T-helper 1 cell treated with Interleukin-12 subunit alpha and Interleukin-12 subunit beta and Interleukin-4 antibody, amounts not matched to agents 30 μg/mL and 1 μg/mL, for 36 hours (primary cell): ENCODE measurements around the gene SIGLEC7.
"Not testable (repeated sequence)": the region's sequence is repeated elsewhere in the genome, so short reads cannot be mapped to it uniquely, and the experiment has no call there.

Source experiments
- H3K27ac Mint-ChIP-seq: one replicate; pipeline ENCODE4 v1.8.0; 2021; ENCODE audit warnings: mild to moderate bottlenecking, mixed read lengths
- H3K27me3 Mint-ChIP-seq: one replicate; pipeline ENCODE4 v1.8.0; 2021; ENCODE audit warnings: low read depth, mixed read lengths
- H3K36me3 Mint-ChIP-seq: one replicate; pipeline ENCODE4 v1.8.0; 2021; ENCODE audit warnings: low read depth, mixed read lengths
- H3K4me1 Mint-ChIP-seq: one replicate; pipeline ENCODE4 v1.8.0; 2021; ENCODE audit warnings: low read depth, mixed read lengths
- H3K4me3 Mint-ChIP-seq: one replicate; pipeline ENCODE4 v1.8.0; 2021; ENCODE audit warnings: mild to moderate bottlenecking, moderate library complexity, mixed read lengths
- H3K9me3 Mint-ChIP-seq: one replicate; pipeline ENCODE4 v1.8.0; 2021; ENCODE audit warnings: mixed read lengths

SIGLEC7 gene

GRCh38 chr19:51139299-51140014, 2.6 kb upstream of the SIGLEC7 start:
- H3K27me3 Mint-ChIP-seq = peaks cover 29% of the 10 kb centered on the region
- H3K27ac Mint-ChIP-seq = no peak overlapping the region
- peaks cover 4% of the 10 kb centered on the region for H3K9me3 Mint-ChIP-seq
- H3K4me1 Mint-ChIP-seq = peaks cover 8% of the 10 kb centered on the region
- no peak overlapping the region for H3K4me3 Mint-ChIP-seq
- no peaks in the 10 kb centered on the region for H3K36me3 Mint-ChIP-seq

- Mint-ChIP-seq H3K36me3 (no peaks in the 10 kb centered on the region), H3K4me1 (peaks cover 8% of the 10 kb centered on the region), H3K4me3 (no peak overlapping the region), H3K27ac (no peak overlapping the region), H3K27me3 (peaks cover 21% of the 10 kb centered on the region), H3K9me3 (peaks cover under 1% of the 10 kb centered on the region)
These were observed 1.7 kb upstream of the SIGLEC7 start for GRCh38 chr19:51140441-51140840.

GRCh38 chr19:51141181-51141580, 920 bp upstream of the SIGLEC7 start:
- no peak overlapping the region for H3K4me3 Mint-ChIP-seq
- H3K9me3 Mint-ChIP-seq = no peaks in the 10 kb centered on the region

GRCh38 chr19:51142809-51143475, 841 bp downstream of the SIGLEC7 start:
- H3K4me3 Mint-ChIP-seq, H3K36me3 Mint-ChIP-seq, H3K4me1 Mint-ChIP-seq, H3K9me3 Mint-ChIP-seq, H3K27ac Mint-ChIP-seq: not testable (repeated sequence)
- H3K27me3 Mint-ChIP-seq = peaks cover 14% of the 10 kb centered on the region

More at GRCh38 chr19:51141181-51141580, 920 bp upstream of the SIGLEC7 start:
- Mint-ChIP-seq H3K36me3 (no peaks in the 10 kb centered on the region), H3K4me1 (peaks cover 8% of the 10 kb centered on the region), H3K27ac (no peak overlapping the region), H3K27me3 (peaks cover 17% of the 10 kb centered on the region)

- no peaks in the 10 kb centered on the region for H3K36me3 Mint-ChIP-seq
- H3K27ac Mint-ChIP-seq = no peak overlapping the region
- H3K4me3 Mint-ChIP-seq = no peak overlapping the region
- no peaks in the 10 kb centered on the region for H3K4me1 Mint-ChIP-seq
- no peaks in the 10 kb centered on the region for H3K9me3 Mint-ChIP-seq
- peaks cover 14% of the 10 kb centered on the region for H3K27me3 Mint-ChIP-seq
These were observed 1.4 kb downstream of the SIGLEC7 start for GRCh38 chr19:51143486-51143885.

- H3K27ac Mint-ChIP-seq = no peak overlapping the region
- no peaks in the 10 kb centered on the region for H3K36me3 Mint-ChIP-seq
- H3K4me1 Mint-ChIP-seq = no peaks in the 10 kb centered on the region
- no peak overlapping the region for H3K4me3 Mint-ChIP-seq
- H3K9me3 Mint-ChIP-seq = no peaks in the 10 kb centered on the region
- H3K27me3 Mint-ChIP-seq = peaks cover 19% of the 10 kb centered on the region
These were observed 2.5 kb downstream of the SIGLEC7 start for GRCh38 chr19:51144482-51145045.

- H3K4me1 Mint-ChIP-seq = no peaks in the 10 kb centered on the region
These were observed 3.9 kb downstream of the SIGLEC7 start for GRCh38 chr19:51145916-51146493.

GRCh38 chr19:51146751-51147150, 4.7 kb downstream of the SIGLEC7 start:
- peaks cover 25% of the 10 kb centered on the region for H3K27me3 Mint-ChIP-seq
- no peaks in the 10 kb centered on the region for H3K4me1 Mint-ChIP-seq
- H3K27ac Mint-ChIP-seq = no peak overlapping the region
- H3K4me3 Mint-ChIP-seq = no peak overlapping the region
- peaks cover 6% of the 10 kb centered on the region for H3K9me3 Mint-ChIP-seq
- no peaks in the 10 kb centered on the region for H3K36me3 Mint-ChIP-seq

More at GRCh38 chr19:51145916-51146493, 3.9 kb downstream of the SIGLEC7 start:
- H3K4me3 Mint-ChIP-seq = no peak overlapping the region
- peaks cover 4% of the 10 kb centered on the region for H3K9me3 Mint-ChIP-seq
- peaks cover 22% of the 10 kb centered on the region for H3K27me3 Mint-ChIP-seq
- no peaks in the 10 kb centered on the region for H3K36me3 Mint-ChIP-seq
- no peak overlapping the region for H3K27ac Mint-ChIP-seq

GRCh38 chr19:51147663-51148062, 5.6 kb downstream of the SIGLEC7 start:
- H3K4me3 Mint-ChIP-seq = no peak overlapping the region
- H3K36me3 Mint-ChIP-seq = no peaks in the 10 kb centered on the region
- no peak overlapping the region for H3K27ac Mint-ChIP-seq
- peaks cover 6% of the 10 kb centered on the region for H3K9me3 Mint-ChIP-seq
- peaks cover 25% of the 10 kb centered on the region for H3K27me3 Mint-ChIP-seq
- H3K4me1 Mint-ChIP-seq = no peaks in the 10 kb centered on the region

GRCh38 chr19:51148580-51148979, 6.5 kb downstream of the SIGLEC7 start:
- H3K36me3 Mint-ChIP-seq = no peaks in the 10 kb centered on the region
- H3K27me3 Mint-ChIP-seq = peaks cover 29% of the 10 kb centered on the region
- H3K27ac Mint-ChIP-seq = no peak overlapping the region
- no peak overlapping the region for H3K4me3 Mint-ChIP-seq
- H3K4me1 Mint-ChIP-seq = no peaks in the 10 kb centered on the region
- H3K9me3 Mint-ChIP-seq = peaks cover 6% of the 10 kb centered on the region

GRCh38 chr19:51150627-51151026, 8.5 kb downstream of the SIGLEC7 start:
- Mint-ChIP-seq H3K4me3 (no peak overlapping the region), H3K4me1 (no peaks in the 10 kb centered on the region), H3K36me3 (no peaks in the 10 kb centered on the region), H3K9me3 (peaks cover 6% of the 10 kb centered on the region), H3K27ac (no peak overlapping the region), H3K27me3 (peaks cover 29% of the 10 kb centered on the region)

GRCh38 chr19:51156710-51157109, 14.6 kb downstream of the SIGLEC7 start:
- peaks cover 11% of the 10 kb centered on the region for H3K4me1 Mint-ChIP-seq
- no peaks in the 10 kb centered on the region for H3K36me3 Mint-ChIP-seq

GRCh38 chr19:51157265-51157664, 15.2 kb downstream of the SIGLEC7 start:
- Mint-ChIP-seq H3K27me3 (peaks cover 32% of the 10 kb centered on the region), H3K36me3 (no peaks in the 10 kb centered on the region), H3K9me3 (no peaks in the 10 kb centered on the region), H3K4me1 (peaks cover 11% of the 10 kb centered on the region), H3K4me3 (no peak overlapping the region), H3K27ac (no peak overlapping the region)

More at GRCh38 chr19:51156710-51157109, 14.6 kb downstream of the SIGLEC7 start:
- Mint-ChIP-seq H3K9me3 (no peaks in the 10 kb centered on the region), H3K27me3 (peaks cover 32% of the 10 kb centered on the region), H3K4me3 (no peak overlapping the region), H3K27ac (no peak overlapping the region)

- Mint-ChIP-seq H3K9me3 (no peaks in the 10 kb centered on the region), H3K36me3 (no peaks in the 10 kb centered on the region), H3K27ac (peak overlapping the region; percentile 46), H3K4me3 (no peak overlapping the region), H3K4me1 (peaks cover 15% of the 10 kb centered on the region), H3K27me3 (peaks cover 36% of the 10 kb centered on the region)
These were observed 16.5 kb downstream of the SIGLEC7 start for GRCh38 chr19:51158474-51159129.
